Calu3 (cell line): Measurements from ENCODE around the gene HMSD. TPM values are rescaled to one million over a fixed set of nuclear protein-coding genes. Genes with fewer than 3 reads are reported as not detected.
"Not testable (repeated sequence)": the region's sequence is repeated elsewhere in the genome, so short reads cannot be mapped to it uniquely, and the experiment has no call there.

Source experiments
- BruUV-seq: library from RNA; stranded (reverse); fragments of 400-500 nt; replicated peaks from 2 replicates; lab custom pipeline; 2021; lab: Mats Ljungman, UMichigan
- CTCF ChIA-PET: fragments of 300-600 bp; sonication (Branson Sonifier 250); formaldehyde crosslinking; loops from one replicate; lab custom pipeline; 2022; ENCODE audit warnings: antibody characterized with exemption; lab: Charles Lee
- DNase-seq: peaks from one replicate; pipeline ENCODE4 v3.0.0; 2022
- H3K27ac Mint-ChIP-seq: one replicate; pipeline ENCODE4 v1.8.0; 2022; ENCODE audit warnings: mixed read lengths; ENCODE audit not compliant: unreplicated experiment
- H3K27me3 Mint-ChIP-seq: one replicate; pipeline ENCODE4 v1.8.0; 2022; ENCODE audit warnings: mixed read lengths; ENCODE audit not compliant: unreplicated experiment
- H3K36me3 Mint-ChIP-seq: one replicate; pipeline ENCODE4 v1.8.0; 2022; ENCODE audit warnings: mild to moderate bottlenecking, moderate library complexity, mixed read lengths; ENCODE audit not compliant: insufficient read depth, unreplicated experiment
- H3K4me1 Mint-ChIP-seq: one replicate; pipeline ENCODE4 v1.8.0; 2022; ENCODE audit warnings: mild to moderate bottlenecking, low read depth, mixed read lengths; ENCODE audit not compliant: unreplicated experiment
- H3K4me3 Mint-ChIP-seq: one replicate; pipeline ENCODE4 v1.8.0; 2022; ENCODE audit warnings: mild to moderate bottlenecking, low read depth, moderate library complexity, mixed read lengths; ENCODE audit not compliant: unreplicated experiment
- H3K9me3 Mint-ChIP-seq: one replicate; pipeline ENCODE4 v1.8.0; 2022; ENCODE audit warnings: low read depth, mixed read lengths; ENCODE audit not compliant: unreplicated experiment
- CTCF ChIP-seq: fragments of 200-600 bp; IDR thresholded peaks from one replicate; pipeline ENCODE4 v1.8.0; 2022; ENCODE audit warnings: antibody characterized with exemption; ENCODE audit not compliant: unreplicated experiment
- intact Hi-C: fragments of 100-400 bp; cut with micrococcal nuclease; formaldehyde crosslinking; loops from one replicate; pipeline ENCODE4 v1.10.0; 2022; ENCODE audit not compliant: unreplicated experiment
- total RNA-seq: library from RNA; stranded (reverse); gene quantifications from 2 replicates; pipeline ENCODE4 v1.2.3, GENCODE V29; 2022

HMSD gene
- total RNA-seq, 1 experiment from 2014 or later = 11.9 TPM

GRCh38 chr18:63928331-63928730, 20.8 kb upstream of the HMSD start:
- H3K4me3 Mint-ChIP-seq = no peak overlapping the region
- no peaks in the 10 kb centered on the region for H3K9me3 Mint-ChIP-seq
- BruUV-seq = no TSS peak
- no peak for DNase-seq
- intact Hi-C loops = no loop called here
- no peaks in the 10 kb centered on the region for H3K4me1 Mint-ChIP-seq
- no peaks in the 10 kb centered on the region for H3K36me3 Mint-ChIP-seq
- CTCF ChIA-PET = no interaction called here
- no peak for TF ChIP-seq CTCF
- no peaks in the 10 kb centered on the region for H3K27me3 Mint-ChIP-seq
- no peak overlapping the region for H3K27ac Mint-ChIP-seq

GRCh38 chr18:63929369-63929768, 19.7 kb upstream of the HMSD start:
- H3K9me3 Mint-ChIP-seq, H3K4me1 Mint-ChIP-seq, CTCF ChIA-PET, BruUV-seq, DNase-seq, H3K4me3 Mint-ChIP-seq, H3K27ac Mint-ChIP-seq, H3K27me3 Mint-ChIP-seq, H3K36me3 Mint-ChIP-seq, intact Hi-C loops: not testable (repeated sequence)

GRCh38 chr18:63930773-63931354, 18.2 kb upstream of the HMSD start:
- Mint-ChIP-seq H3K27me3 (no peaks in the 10 kb centered on the region), H3K27ac (no peak overlapping the region), H3K36me3 (no peaks in the 10 kb centered on the region), H3K4me1 (no peaks in the 10 kb centered on the region), H3K4me3 (no peak overlapping the region), H3K9me3 (no peaks in the 10 kb centered on the region)
- TF ChIP-seq CTCF = no peak
- no TSS peak for BruUV-seq
- DNase-seq = no peak
- CTCF ChIA-PET = interaction anchor here (0.5 kb wide), 1 partner anchor 12 kb away, joined by 3 read pairs; no protein-coding TSS in a partner anchor
- intact Hi-C loops = no loop called here

- Mint-ChIP-seq H3K9me3 (no peaks in the 10 kb centered on the region), H3K4me3 (no peak overlapping the region), H3K36me3 (peaks cover 7% of the 10 kb centered on the region), H3K4me1 (no peaks in the 10 kb centered on the region), H3K27me3 (no peaks in the 10 kb centered on the region), H3K27ac (no peak overlapping the region)
- peak; percentile 89 for DNase-seq
- peak; percentile 88 for TF ChIP-seq CTCF
- CTCF ChIA-PET = interaction anchor here (0.7 to 2.0 kb wide), 8 partner anchors 15 to 425 kb away, joined by 3 to 8 read pairs (median 4); no protein-coding TSS in a partner anchor
- intact Hi-C loops = loop anchor here (1.0 to 5.0 kb wide), 6 partner anchors 46 to 419 kb away; no protein-coding TSS in a partner anchor
- BruUV-seq = no TSS peak
These were observed 12.8 kb upstream of the HMSD start for GRCh38 chr18:63936156-63936931.
